Coronary artery (tissue), 2 donors: ENCODE measurements around the gene RALGPS1.

ENCODE experiments used
- DNase-seq: peaks from one replicate; pipeline ENCODE4 v3.0.0-alpha.2; 2017; ENCODE audit warnings: low spot score
- H3K27ac ChIP-seq, 2 donors: fragments of 200-600 bp; sonication (generic); one replicate each; pipeline ENCODE4 v1.5.1; 2016 to 2019
- H3K4me3 ChIP-seq: fragments of 200-600 bp; sonication (generic); 2 replicates; pipeline ENCODE4 v1.5.1; 2016; ENCODE audit warnings: mild to moderate bottlenecking, moderate library complexity
- TF ChIP-seq, protein P1 (sequence below): fragments of 200-600 bp; sonication (generic); IDR thresholded peaks from one replicate; pipeline ENCODE4 v1.5.1; 2019; ENCODE audit warnings: antibody characterized with exemption

Gene RALGPS1

DNA sequence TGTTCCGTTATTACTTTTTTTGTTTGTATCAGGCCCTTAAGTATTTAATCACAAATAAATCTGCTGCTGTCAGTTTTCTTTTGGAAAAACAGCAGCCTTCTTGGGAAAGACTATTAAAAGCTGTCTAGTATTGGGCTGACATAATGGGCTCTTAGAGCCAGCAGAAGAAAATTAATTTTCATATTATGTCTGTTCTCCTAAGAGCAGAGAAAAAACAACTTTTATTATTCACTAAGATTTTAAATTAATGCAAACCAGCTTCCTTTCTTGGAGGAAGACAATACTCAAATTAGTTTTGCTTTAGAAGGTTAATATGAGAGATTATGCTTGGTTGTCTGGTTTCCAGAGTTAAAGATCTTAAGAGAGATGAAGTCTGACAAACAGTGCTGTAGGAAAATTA lies 319.4 kb downstream of the RALGPS1 start:
- H3K27ac ChIP-seq, result peak overlapping the region; percentile 74
- H3K4me3 ChIP-seq, result no peak overlapping the region
- no peak for DNase-seq
- TF ChIP-seq, protein P1, sequence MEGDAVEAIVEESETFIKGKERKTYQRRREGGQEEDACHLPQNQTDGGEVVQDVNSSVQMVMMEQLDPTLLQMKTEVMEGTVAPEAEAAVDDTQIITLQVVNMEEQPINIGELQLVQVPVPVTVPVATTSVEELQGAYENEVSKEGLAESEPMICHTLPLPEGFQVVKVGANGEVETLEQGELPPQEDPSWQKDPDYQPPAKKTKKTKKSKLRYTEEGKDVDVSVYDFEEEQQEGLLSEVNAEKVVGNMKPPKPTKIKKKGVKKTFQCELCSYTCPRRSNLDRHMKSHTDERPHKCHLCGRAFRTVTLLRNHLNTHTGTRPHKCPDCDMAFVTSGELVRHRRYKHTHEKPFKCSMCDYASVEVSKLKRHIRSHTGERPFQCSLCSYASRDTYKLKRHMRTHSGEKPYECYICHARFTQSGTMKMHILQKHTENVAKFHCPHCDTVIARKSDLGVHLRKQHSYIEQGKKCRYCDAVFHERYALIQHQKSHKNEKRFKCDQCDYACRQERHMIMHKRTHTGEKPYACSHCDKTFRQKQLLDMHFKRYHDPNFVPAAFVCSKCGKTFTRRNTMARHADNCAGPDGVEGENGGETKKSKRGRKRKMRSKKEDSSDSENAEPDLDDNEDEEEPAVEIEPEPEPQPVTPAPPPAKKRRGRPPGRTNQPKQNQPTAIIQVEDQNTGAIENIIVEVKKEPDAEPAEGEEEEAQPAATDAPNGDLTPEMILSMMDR, result no peak

DNA sequence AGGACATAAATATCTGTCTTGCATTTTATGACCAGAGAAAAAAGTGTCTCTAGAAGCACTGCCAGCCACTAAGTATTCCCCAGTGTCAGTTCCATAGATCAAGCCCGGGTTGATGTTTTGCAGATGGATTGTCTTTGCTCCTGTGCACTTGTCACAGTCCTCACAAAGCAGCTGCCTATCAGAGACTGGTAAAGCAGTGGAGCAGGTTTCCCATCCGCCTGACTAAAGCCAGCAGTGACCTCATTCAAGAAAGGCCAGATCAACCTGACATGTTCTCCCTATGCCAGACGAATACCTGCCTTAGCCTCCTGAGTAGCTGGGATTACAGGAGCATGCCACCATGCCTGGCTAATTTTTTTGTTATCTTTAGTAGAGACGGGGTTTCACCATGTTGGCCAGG lies 323.2 kb downstream of the RALGPS1 start:
- Histone ChIP-seq H3K27ac (no peak overlapping the region), H3K4me3 (no peak overlapping the region)
- no peak for DNase-seq
- TF ChIP-seq, protein P1, result no peak

DNA sequence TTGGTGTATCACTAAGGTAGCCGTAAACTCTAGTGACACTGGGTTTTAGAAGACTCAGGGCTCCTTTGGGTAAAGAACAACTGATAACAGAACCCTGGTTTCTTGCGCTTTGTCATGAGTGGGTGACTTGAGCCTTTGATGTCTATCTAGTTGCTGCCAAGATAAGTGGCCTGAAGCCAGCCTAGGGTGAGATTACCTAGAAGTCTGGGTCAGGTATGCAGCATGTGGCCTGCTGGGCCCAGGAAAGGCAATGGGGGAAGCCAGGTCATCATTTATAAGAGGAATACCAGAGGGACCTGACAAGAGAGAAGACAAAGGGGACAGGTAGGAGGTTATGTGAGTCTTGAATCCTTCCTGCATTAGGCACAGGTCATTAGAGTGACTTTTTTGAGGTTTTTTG lies 326.8 kb downstream of the RALGPS1 start:
- TF ChIP-seq, protein P1, result no peak
- no peak overlapping the region for H3K4me3 ChIP-seq

DNA sequence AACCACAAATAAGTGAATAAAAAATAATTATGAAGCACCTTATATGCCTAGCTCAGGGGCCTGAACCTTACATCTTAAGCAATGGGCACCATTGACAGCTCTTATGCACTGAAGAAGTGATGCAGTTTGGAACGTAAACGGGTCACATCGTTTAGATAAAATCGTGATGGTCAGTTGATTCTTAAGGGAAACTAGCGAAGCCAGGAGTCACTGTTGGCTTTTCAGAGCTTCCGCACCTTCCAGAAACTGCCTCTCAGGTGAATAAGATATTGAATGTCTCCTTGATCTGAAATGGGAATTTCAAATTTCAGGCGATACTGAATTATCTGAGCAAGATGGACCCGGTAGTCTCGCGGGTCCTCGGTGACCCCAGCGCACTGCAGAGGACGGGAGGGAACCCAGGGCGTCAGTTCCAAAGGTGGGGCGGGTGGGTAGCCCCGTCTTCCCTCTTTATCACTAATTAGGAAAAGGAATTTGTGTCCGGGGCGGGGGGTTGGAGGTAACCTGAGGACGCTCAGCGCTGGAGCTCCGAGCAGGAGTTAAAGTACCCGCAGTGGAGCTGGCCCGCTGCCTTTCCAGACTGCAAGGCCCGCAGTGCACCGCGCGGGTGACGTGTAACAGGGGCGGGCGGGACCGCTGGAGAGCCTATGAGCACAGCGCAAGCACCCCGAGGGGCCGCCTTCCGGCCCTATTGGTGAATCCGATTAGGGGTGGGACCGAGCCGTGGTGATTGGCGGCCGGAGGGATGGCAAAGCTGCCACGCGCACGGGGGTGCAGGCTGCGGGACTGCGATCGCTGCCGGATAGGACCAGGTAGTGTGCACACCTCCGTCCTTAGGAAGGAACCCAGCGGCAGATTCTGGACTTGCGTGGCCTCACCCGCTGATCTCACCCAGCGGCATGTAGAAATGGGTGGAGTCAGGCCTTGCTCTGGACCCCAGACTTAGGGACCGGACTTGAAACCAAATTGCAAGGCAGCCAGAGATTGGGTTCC lies 330.3 kb downstream of the RALGPS1 start:
- peak overlapping the region; percentile 72 to 80 for H3K27ac ChIP-seq
- H3K4me3 ChIP-seq, result peak overlapping the region; percentile 74
- TF ChIP-seq, protein P1, result no peak
- DNase-seq, result peak; percentile 98

More for the DNA sequence above, 326.8 kb downstream of the RALGPS1 start:
- DNase-seq, result no peak
- no peak overlapping the region for H3K27ac ChIP-seq

DNA sequence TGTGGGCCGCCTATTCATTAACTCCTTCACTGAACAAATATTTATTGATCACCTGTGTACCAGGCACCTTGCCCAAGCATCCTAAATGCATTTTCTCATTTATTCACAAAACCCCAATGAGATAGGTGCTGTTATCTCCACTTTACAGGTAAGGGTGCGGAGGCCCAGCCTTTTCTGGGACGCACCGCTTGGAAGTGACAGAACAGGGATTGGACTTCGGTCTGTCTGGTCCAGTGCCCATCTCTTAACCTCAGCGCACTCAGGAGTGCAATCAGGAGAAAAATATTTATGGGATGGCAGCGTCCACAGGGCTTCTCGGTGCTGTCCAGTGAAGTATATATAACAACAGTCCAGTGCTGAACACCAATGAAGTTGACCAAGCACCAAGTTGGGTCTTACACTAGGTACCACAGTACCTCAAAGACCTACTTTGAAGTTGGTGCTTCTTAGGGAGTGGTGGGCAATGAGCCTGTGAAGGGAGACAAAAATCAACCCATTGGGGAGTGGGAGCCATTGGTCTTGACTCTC lies 331.1 kb downstream of the RALGPS1 start:
- no peak for DNase-seq
- TF ChIP-seq, protein P1, result no peak
- H3K27ac ChIP-seq, result peak overlapping the region in 1 of 2 donors; percentile 80

DNA sequence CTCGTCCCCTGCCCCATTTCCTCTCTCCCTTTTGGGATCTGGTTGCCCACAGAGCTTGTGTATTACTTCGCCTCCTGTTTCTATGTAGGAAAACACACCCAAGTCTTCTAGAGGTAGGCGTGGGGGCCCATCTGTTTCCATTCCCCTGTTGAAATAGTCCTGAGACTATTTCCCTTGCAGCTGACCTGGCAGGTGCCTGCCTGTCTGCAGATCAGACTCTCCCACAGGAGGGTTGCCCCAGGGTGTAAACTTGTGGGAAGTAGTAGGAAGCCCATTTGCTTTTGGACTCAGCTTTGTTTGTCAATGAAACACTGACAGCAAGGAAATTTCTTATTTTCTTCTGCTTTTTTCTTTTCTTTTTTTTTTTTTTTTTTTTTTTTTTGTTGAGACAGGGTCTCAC lies 333.7 kb downstream of the RALGPS1 start:
- DNase-seq, result no peak

More for the DNA sequence above, 331.1 kb downstream of the RALGPS1 start:
- peak overlapping the region; percentile 74 for H3K4me3 ChIP-seq

More for the DNA sequence above, 333.7 kb downstream of the RALGPS1 start:
- Histone ChIP-seq H3K4me3 (no peak overlapping the region), H3K27ac (no peak overlapping the region)
- TF ChIP-seq, protein P1, result no peak
